GM19467 (cell line): ENCODE measurements around the gene CUL3.
"Not testable (repeated sequence)": the region's sequence is repeated elsewhere in the genome, so short reads cannot be mapped to it uniquely, and the experiment has no call there.

Experiments used
- ATAC-seq: cut with Tn5 transposase; IDR thresholded peaks from one replicate; pipeline ENCODE4 v1.9.1; 2021; ENCODE audit warnings: mild to moderate bottlenecking, moderate library complexity; ENCODE audit not compliant: unreplicated experiment

CUL3 gene

GRCh38 chr2:224485081-224486014 is 99.8 kb downstream of the CUL3 start:
- not testable (repeated sequence) for ATAC-seq

GRCh38 chr2:224479826-224480225 is 105.3 kb downstream of the CUL3 start:
- ATAC-seq: no peak

GRCh38 chr2:224472827-224473226 is 112.3 kb downstream of the CUL3 start:
- no peak for ATAC-seq

GRCh38 chr2:224472137-224472536 is 113.0 kb downstream of the CUL3 start:
- no peak for ATAC-seq

DNA sequence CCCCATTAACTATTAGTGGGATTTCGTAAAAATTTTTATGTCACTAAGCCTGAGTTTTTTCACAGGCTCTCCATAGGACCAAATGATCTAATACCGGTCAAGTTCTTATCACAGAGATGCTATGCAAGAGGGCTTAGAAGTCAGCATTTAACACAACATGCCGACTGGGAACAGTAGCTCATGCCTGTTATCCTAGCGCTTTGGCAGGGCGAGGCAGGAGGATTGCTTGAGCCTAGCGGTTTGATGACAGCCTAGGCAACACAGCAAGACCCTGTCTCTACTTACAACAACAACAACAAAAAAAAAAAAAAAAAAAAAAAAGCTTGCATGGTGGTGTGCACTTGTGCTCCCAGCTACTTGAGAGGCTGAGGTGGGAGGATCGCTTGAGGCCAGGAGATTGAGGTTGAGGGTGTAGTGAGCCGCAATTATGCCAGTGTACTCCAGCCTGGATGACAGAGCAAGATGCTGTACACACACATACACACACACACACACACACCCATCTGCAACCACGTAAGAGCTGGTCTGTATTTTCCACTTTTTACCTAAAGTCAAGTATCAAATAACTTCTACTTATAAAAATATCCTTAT is 115.7 kb downstream of the CUL3 start:
- ATAC-seq: no peak

DNA sequence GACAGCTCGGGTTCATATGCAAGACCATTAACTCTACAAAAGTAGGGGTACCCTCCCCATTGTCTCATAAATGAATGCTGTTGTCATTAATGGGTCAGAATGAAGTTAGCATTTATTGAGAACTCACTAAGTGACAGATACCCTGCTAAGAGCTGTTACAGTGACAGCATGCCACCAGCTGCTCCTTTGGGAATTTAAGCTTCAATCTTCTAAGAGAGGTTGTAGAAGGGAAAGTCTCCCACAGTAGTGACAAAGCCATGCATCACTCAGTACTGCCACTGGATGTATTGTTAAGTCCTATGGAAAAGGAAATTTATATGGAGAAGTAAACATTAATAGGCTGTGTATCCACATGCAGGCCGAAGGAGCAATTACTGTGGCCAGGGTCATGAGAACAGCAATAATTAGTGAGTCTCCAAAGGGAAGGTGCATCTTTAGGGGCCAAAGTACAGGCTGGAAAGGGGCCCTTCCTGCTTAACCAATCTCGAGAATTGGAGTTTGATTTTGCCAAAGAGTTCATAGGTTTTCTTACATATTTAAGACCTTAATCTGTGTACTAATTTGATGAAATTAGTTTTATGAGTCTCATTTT is 118.8 kb downstream of the CUL3 start:
- no peak for ATAC-seq

DNA sequence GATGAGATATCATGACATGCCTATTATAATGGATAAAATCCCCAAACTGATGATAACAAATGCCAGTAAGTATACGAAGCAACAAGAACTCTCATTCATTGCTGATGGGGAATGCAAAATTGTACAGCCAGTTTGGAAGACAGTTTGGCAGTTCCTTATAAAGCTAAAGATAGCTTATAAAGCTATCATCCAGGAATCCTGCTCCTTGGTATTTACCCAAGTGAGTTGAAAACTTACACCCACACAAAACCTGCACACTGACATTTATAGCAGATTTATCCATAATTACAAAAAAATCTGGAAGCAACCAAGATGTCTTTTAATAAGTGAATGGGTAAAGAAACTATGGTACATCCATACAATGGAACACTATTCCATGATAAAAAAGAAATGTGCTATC is 123.8 kb downstream of the CUL3 start:
- no peak for ATAC-seq

DNA sequence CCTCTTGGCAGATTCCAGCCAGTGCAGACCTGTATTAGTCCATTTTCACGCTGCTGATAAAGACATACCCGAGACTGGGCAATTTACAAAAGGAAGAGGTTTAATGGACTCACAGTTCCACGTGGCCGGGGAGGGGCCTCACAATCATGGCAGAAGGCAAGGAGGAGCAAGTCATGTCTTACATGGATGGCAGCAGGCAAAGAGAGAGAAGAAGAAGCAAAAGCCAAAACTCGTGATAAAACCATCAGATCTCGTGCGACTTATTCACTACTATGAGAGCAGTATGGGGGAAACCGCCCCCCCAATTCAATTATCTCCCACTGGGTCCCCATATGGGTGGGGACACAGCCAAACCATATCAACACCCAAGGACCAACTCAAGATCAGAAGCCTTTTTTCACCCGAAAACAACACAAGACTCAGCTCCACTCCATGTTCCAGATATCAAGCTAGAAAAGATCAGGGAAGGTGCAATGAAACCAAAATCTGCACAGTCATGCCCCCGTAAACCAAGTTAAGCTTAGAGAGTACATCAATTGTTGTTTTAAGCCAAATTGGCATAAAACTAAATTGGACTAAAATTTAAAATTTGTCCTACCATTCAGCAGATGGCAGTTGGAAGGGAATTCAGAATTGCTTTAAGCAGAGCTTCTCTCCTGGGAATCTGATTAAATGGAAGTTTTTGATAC is 127.6 kb downstream of the CUL3 start:
- ATAC-seq: no peak

- no peak for ATAC-seq
These were observed 131.3 kb downstream of the CUL3 start for GRCh38 chr2:224453892-224454291.

DNA sequence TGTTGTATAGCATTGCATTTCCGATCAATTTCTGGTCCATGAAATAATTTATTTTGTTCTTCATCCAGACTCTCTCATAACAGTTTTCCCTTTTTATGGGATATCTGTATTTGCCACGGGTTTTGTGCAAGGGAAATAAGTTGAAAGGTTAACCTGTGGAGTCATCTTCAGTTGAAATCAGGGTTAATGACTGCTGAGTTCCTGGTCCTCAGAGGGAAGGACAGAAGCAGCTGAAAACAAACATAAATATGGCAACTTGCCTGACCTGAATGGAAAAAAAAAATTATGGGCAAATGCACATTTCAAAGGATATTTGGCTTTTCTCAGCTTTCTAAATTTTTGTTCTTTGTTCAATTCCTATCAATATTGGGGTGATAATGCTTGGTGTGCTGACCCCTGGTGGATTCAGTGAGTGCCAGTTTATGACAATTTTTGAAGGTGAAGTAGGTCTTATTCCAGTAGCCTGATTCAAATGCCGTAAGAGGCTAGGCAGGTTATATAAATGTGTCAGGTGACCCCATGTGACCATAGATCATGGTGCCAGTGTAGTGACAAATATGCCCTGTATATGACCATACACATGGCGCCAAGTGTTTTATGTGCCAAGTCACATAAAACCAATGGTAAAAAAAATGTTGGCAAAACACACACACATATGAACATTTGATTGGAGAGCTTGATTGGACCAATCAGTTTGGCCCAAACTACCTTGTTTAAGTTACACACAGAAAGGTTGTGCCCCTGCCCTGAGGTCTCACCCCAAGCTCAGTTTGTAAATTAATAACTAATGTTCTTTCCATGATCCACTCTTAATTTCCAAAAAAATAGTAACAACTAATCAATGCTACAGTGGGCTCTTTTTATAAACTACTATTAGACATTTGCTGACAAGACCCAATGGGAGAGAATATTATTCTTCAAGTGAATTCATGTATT is 135.7 kb downstream of the CUL3 start:
- no peak for ATAC-seq

- no peak for ATAC-seq
These were observed 136.9 kb downstream of the CUL3 start for GRCh38 chr2:224448236-224448635.

DNA sequence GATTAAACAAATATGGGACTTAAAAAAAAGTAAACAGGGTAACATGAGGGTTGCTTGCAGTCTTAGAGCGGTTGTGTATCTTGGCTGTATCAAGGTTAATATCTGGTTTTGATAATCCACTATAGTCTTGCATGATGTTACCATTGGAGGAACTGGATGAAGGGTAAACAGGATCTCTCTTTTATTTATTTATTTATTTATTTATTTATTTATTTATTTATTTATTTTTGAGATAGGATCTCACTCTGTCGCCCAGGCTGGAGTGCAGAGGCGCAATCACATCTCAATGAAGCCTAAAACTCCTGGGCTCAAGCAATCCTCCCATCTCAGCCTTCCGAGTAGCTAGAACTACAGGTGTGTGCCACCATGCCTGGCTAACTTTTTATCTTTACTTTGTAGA is 140.4 kb downstream of the CUL3 start:
- no peak for ATAC-seq

- no peak for ATAC-seq
These were observed 141.1 kb downstream of the CUL3 start for GRCh38 chr2:224444021-224444420.

GRCh38 chr2:224442071-224442967 is 142.8 kb downstream of the CUL3 start:
- ATAC-seq: no peak

DNA sequence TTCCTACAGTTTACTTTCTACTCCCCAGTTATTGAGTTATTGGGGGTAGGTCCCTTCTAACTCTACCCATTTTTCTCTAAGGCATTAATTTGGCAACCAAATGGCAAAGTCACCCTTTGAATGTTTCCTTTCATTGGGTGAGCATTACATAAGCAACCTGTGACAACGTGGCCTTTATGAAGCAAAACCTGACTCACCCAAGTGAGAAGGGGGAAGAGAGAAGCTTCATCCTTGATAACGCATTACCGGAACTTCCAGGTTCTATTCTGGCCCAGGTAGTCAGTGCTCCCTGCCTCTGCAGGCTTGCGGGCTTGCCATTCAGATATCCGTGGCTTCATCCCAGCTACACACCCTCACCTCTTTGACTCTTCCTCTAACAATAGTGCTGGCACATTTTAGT is 144.2 kb downstream of the CUL3 start:
- no peak for ATAC-seq

DNA sequence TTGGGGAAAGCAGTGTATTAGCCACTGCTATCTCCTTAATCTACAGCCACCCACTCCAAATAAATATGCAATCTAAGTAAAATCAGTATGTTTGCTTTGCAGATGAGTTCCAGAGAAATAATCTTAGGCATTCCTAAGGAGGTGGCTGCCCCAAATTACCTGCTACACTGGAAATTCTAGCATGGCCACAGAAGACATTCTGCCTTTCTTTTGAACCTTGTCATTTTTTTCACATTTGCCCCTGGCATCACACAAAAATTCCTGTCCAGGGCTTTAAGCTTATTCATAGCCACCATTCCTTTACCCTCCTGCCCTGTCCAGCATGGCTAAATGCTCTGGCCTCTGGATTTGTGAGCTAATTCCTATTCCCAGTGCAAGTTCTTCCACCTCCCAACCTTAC is 146.4 kb downstream of the CUL3 start:
- ATAC-seq: no peak

DNA sequence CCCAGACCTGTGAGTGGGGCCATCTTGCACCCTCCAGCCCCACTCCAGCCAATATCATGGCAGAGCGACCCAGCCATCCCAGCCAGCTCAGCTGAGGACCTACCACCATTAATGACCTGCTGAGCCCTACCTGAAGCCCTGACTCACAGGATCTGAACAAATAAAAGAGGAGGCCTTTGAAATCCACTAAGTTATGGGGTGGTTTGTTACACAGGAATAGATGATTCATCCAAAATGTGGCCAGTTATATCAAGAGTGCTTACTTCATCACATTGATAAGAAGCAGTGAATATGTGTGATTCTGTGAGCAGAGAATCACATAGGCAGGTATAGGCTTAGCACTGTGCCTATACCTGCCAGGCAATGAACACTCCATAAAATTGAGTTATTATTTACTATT is 148.5 kb downstream of the CUL3 start:
- no peak for ATAC-seq

DNA sequence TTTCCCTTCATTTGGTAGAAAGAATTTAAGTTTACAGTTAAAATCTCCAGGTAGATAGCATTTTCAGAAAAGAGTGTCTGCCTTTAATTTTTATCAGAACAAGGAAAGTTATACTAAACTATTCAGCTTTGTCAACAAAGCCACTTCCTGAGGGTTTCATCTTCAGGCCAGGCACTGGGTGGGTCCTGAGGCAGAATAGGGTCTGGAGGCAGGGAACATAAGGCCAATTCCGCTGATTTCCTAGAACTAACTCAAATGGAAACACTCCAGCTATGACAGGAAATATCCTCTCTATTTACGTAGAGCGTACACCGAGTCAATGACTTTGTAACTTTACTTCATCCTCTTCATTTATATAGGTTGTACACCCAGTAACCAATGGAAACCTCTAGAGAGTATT is 150.5 kb downstream of the CUL3 start:
- no peak for ATAC-seq

- no peak for ATAC-seq
These were observed 151.7 kb downstream of the CUL3 start for GRCh38 chr2:224433442-224433841.
